K562 (cell line): ENCODE measurements around the gene FAM78A. TPM values are rescaled to one million over a fixed set of nuclear protein-coding genes. Genes with fewer than 3 reads are reported as not detected.
A peak's percentile ranks its signal among the peaks of the same experiment; 100 is the strongest.

Source experiments
- ATAC-seq: fragments of 200-7000 bp; cut with Tn5 transposase; 3 replicates; pipeline ENCODE4 v1.9.1; 2020; ENCODE audit warnings: moderate library complexity
- BruUV-seq: library from RNA; stranded (reverse); fragments of 400-500 nt; replicated peaks from 2 replicates; lab custom pipeline; 2021; lab: Mats Ljungman, UMichigan
- CTCF ChIA-PET: fragments of 300-600 bp; formaldehyde crosslinking; extraction: SDS; loops from one replicate; lab custom pipeline; 2021; ENCODE audit warnings: low intra/inter-chr PET ratio; lab: Yijun Ruan, JAX
- POLR2A ChIA-PET: fragments of 300-600, 350-650 bp; sonication (Branson Sonifier 250); formaldehyde crosslinking; extraction: SDS; loops from one replicate; lab custom pipeline; 2021; ENCODE audit warnings: antibody characterized with exemption, inconsistent platforms; lab: Yijun Ruan, JAX
- DNase-seq, 4 experiments: peaks; one replicate each; pipeline versions ENCODE4 v3.0.0 to v3.0.0-alpha.2; 2011 to 2018; ENCODE audit warnings: low spot score in 3 of 4, mixed read lengths in 3 of 4; ENCODE audit errors: extremely low read depth in 1 of 4
- FAIRE-seq: peaks from 2 replicates; lab custom pipeline; 2011; peaks lifted over from hg19 to GRCh38; lab: Jason Lieb, UNC
- H2AFZ ChIP-seq: 2 replicates; pipeline ENCODE4 v1.6.0; 2011; ENCODE audit warnings: low read depth, low read length, control low read depth, inconsistent platforms
- H3K27ac ChIP-seq: fragments of 200-600 bp; 3 replicates; pipeline ENCODE4 v1.8.0; 2011; ENCODE audit warnings: low read depth, mild to moderate bottlenecking, control low read depth, inconsistent platforms, low read length, moderate library complexity, mixed read lengths; ENCODE audit errors: extremely low read depth
- H3K27me3 ChIP-seq, 2 experiments: fragments of 300-600 bp in 1 of 2; 2 replicates in 1 of 2; 3 replicates in 1 of 2; pipeline versions ENCODE4 v1.6.0 to v1.8.0; 2011; ENCODE audit warnings: inconsistent platforms in 2 of 2, low read length in 2 of 2, mild to moderate bottlenecking in 1 of 2, mixed read lengths in 1 of 2, moderate library complexity in 1 of 2; ENCODE audit not compliant: control insufficient read depth in 2 of 2, insufficient read depth in 2 of 2
- H3K36me3 ChIP-seq: fragments of 300-600 bp; 3 replicates; pipeline ENCODE4 v1.8.0; 2011; ENCODE audit warnings: mild to moderate bottlenecking, low read length, inconsistent platforms; ENCODE audit not compliant: control insufficient read depth, insufficient read depth
- H3K4me1 ChIP-seq, 2 experiments: fragments of 200-600 bp in 1 of 2; replicated peaks in 1 of 2; 2 replicates in 1 of 2; 3 replicates in 1 of 2; pipeline versions ENCODE4 v1.5.1 to v1.8.0; 2011; ENCODE audit warnings: inconsistent platforms in 2 of 2, low read length in 2 of 2, mild to moderate bottlenecking in 1 of 2, mixed read lengths in 1 of 2, moderate library complexity in 1 of 2; ENCODE audit not compliant: control insufficient read depth in 2 of 2, insufficient read depth in 2 of 2
- H3K4me2 ChIP-seq: 2 replicates; pipeline ENCODE4 v1.6.1; 2011; ENCODE audit warnings: low read length, control low read depth, inconsistent platforms, mixed read lengths; ENCODE audit not compliant: insufficient read depth
- H3K4me3 ChIP-seq: fragments of 200-600 bp; sonication (generic), shearing (Covaris generic); 2 replicates; pipeline ENCODE4 v1.5.1; 2016; ENCODE audit warnings: control low read depth, inconsistent platforms
- H3K79me2 ChIP-seq: fragments of 200-600 bp; 3 replicates; pipeline ENCODE4 v1.8.0; 2011; ENCODE audit warnings: low read length, inconsistent platforms; ENCODE audit not compliant: control insufficient read depth, insufficient read depth
- H3K9ac ChIP-seq, 2 experiments: 2 replicates each; pipeline versions ENCODE4 v1.6.0 to v1.6.1; 2011; ENCODE audit warnings: low read depth in 2 of 2, low read length in 2 of 2, control low read depth in 1 of 2, inconsistent platforms in 1 of 2, mild to moderate bottlenecking in 1 of 2, mixed read lengths in 1 of 2; ENCODE audit not compliant: insufficient read depth in 1 of 2
- H3K9me1 ChIP-seq: one replicate; pipeline ENCODE4 v1.6.0; 2011; ENCODE audit warnings: inconsistent platforms, mild to moderate bottlenecking, low read length, moderate library complexity; ENCODE audit not compliant: control insufficient read depth, insufficient read depth
- H3K9me3 ChIP-seq: replicated peaks from 2 replicates; pipeline ENCODE4 v1.5.1; 2011; ENCODE audit warnings: low read depth, low read length, inconsistent platforms; ENCODE audit not compliant: control insufficient read depth, insufficient read depth
- H4K20me1 ChIP-seq: replicated peaks from 2 replicates; pipeline ENCODE4 v1.6.1; 2011; ENCODE audit warnings: low read length, inconsistent platforms, mixed read lengths; ENCODE audit not compliant: control insufficient read depth, insufficient read depth
- FOSL1 ChIP-seq: fragments of 200-800 bp; sonication (Bioruptor generic); conservative IDR thresholded peaks from 2 replicates; pipeline ENCODE4 v1.6.1; 2016; ENCODE audit warnings: missing genetic modification characterization, missing compliant biosample characterization
- JUN ChIP-seq, 2 experiments: sonication (generic) in 1 of 2; formaldehyde crosslinking in 1 of 2; IDR thresholded peaks; 2 replicates each; pipeline versions ENCODE4 v1.6.1 to v1.8.0; 2012 to 2022; ENCODE audit warnings: borderline replicate concordance in 2 of 2, mild to moderate bottlenecking in 2 of 2, improper control_type of control experiment in 1 of 2, low read depth in 1 of 2, low read length in 1 of 2, missing genetic modification reagents in 1 of 2
- USF1 ChIP-seq: sonication (generic); formaldehyde crosslinking; IDR thresholded peaks from 2 replicates; pipeline ENCODE4 v1.9.0; 2022; ENCODE audit warnings: mild to moderate bottlenecking, missing genetic modification reagents
- USF2 ChIP-seq: sonication (generic); formaldehyde crosslinking; IDR thresholded peaks from 2 replicates; pipeline ENCODE4 v1.5.0; 2020; ENCODE audit warnings: missing genetic modification reagents
- WGBS: fragments of 100-300 bp; shearing (Covaris generic); methylation state at CpG from one replicate; pipeline ENCODE4 v1.1.6; 2016; ENCODE audit warnings: low coverage, mixed read lengths; ENCODE audit not compliant: insufficient coverage; ENCODE audit errors: missing lambda C conversion rate; 5-methylcytosine and 5-hydroxymethylcytosine counted together
- in situ Hi-C: fragments of 300-500 bp; cut with MboI; formaldehyde crosslinking; loops from 4 replicates; pipeline ENCODE4 v1.15.0; 2018; ENCODE audit warnings: inconsistent platforms, mixed read lengths
- intact Hi-C: fragments of 100-400 bp; cut with micrococcal nuclease; formaldehyde crosslinking; loops from 2 replicates; pipeline ENCODE4 v1.14.2; 2022
- polyA plus RNA-seq, 8 experiments: library from polyadenylated mRNA; depleted of rRNA in 4 of 8; stranded (reverse) in 5 of 8; unstranded in 3 of 8; fragments of >200 nt; fragmentation: Nextera tagmentation in 2 of 8; fragmentation: Illumina TruSeq in 1 of 8; extraction: Ambion mirVana in 2 of 8; extraction: Trizol in 1 of 8; gene quantifications; 2 replicates each; pipeline versions ENCODE4 v1.2.1 to v1.2.3, GENCODE V29; 2011 to 2014; ENCODE audit warnings: inconsistent platforms in 1 of 8, missing spikeins in 1 of 8
- total RNA-seq, 7 experiments: library from RNA; depleted of rRNA in 6 of 7; stranded (reverse); fragments of >200 nt in 6 of 7; fragmentation: Illumina TruSeq in 2 of 7; extraction: Trizol in 2 of 7; gene quantifications; 2 replicates each; pipeline versions ENCODE4 v1.2.1 to v1.2.3, GENCODE V29; 2011 to 2021; ENCODE audit warnings: low replicate concordance in 1 of 7

Gene FAM78A
- total and polyA plus RNA-seq, 9 of the 15 experiments (the other 6 are each of a cell fraction or from before 2014, with no cell fraction given): 0.56 to 103 (median 55.2) TPM

- peak; percentile 51; the same call in 1 of the 2 replicates for TF ChIP-seq USF2
- TF ChIP-seq JUN (IDR thresholded peaks at IDR 0.05; ENCODE audit: borderline replicate concordance, low read depth, low read length): no peak
- TF ChIP-seq JUN (CRISPR knock-in tag; IDR thresholded peaks at IDR 0.05; ENCODE audit: borderline replicate concordance): no peak
- no peak for TF ChIP-seq FOSL1 (tag)
- TF ChIP-seq USF1 (CRISPR knock-in tag): peak; percentile 66
- TF ChIP-seq, all 486 proteins: peak for 2
- ChIA-PET CTCF (no interaction called here), POLR2A (interaction anchor here (0.9 to 2.2 kb wide), 3 partner anchors 9 to 16 kb away, joined by 3 to 6 read pairs (median 4); no protein-coding TSS in a partner anchor)
- no peaks in the 10 kb centered on the region for H3K27me3 ChIP-seq
- ATAC-seq: no peak
- no peaks in the 10 kb centered on the region for H3K36me3 ChIP-seq
- H4K20me1 ChIP-seq: no peaks in the 10 kb centered on the region
- 49% methylated on average over 9 of the region's 9 CpGs for WGBS
- no peaks in the 10 kb centered on the region for H3K9me3 ChIP-seq
- H3K4me2 ChIP-seq: no peak overlapping the region
- BruUV-seq: no TSS peak
- no peaks in the 10 kb centered on the region for H3K79me2 ChIP-seq
- no peak for FAIRE-seq
- intact Hi-C loops: no loop called here
- H3K4me3 ChIP-seq: no peak overlapping the region
- peaks cover 15 to 42% of the 10 kb centered on the region in 2 experiments; a peak in 4 of 5 replicates for H3K4me1 ChIP-seq
- in situ Hi-C loops: no loop called here
- DNase-seq: no peak
- peaks cover 4% of the 10 kb centered on the region for H3K9me1 ChIP-seq
- H2AFZ ChIP-seq: no peak overlapping the region
- no peak overlapping the region for H3K27ac ChIP-seq
- peak overlapping the region in 1 of 2 experiments; percentile 20; a peak in 1 of 4 replicates for H3K9ac ChIP-seq
Measured at GRCh38 chr9:131296460-131296859, 20.1 kb upstream of the FAM78A start.
